Measurements from ENCODE around the gene TEX10. TPM values are rescaled to one million over a fixed set of nuclear protein-coding genes. Genes with fewer than 3 reads are reported as not detected.

Gene TEX10
- total RNA-seq, 2 experiments from 2014 or later, result 26.6 to 30.2 TPM

- ChIA-PET POLR2A (interaction anchor here (1.1 kb wide), 1 partner anchor 12 kb away, joined by 3 read pairs; no protein-coding TSS in a partner anchor), CTCF (interaction anchor here (0.8 to 1.4 kb wide), 2 partner anchors 21 to 43 kb away, joined by 3 read pairs; no protein-coding TSS in a partner anchor)
- no peak for ATAC-seq
- Mint-ChIP-seq H3K4me1 (ENCODE audit: low read depth) (peaks cover under 1% of the 10 kb centered on the region), H3K27me3 (no peaks in the 10 kb centered on the region), H3K36me3 (ENCODE audit: low read depth) (peaks cover 58% of the 10 kb centered on the region), H3K27ac (no peak overlapping the region), H3K9me3 (peaks cover 14% of the 10 kb centered on the region), H3K4me3 (no peak overlapping the region)
- no peak for DNase-seq
- no peak for TF ChIP-seq CTCF (IDR thresholded peaks at IDR 0.05)
- intact Hi-C loops (cut with micrococcal nuclease), result no loop called here
Measured at GRCh38 chr9:100281676-100282387, 70.9 kb downstream of the TEX10 start.

GRCh38 chr9:100281066-100281465 is 71.7 kb downstream of the TEX10 start:
- Mint-ChIP-seq H3K27me3 (no peaks in the 10 kb centered on the region), H3K4me1 (ENCODE audit: low read depth) (peaks cover 3% of the 10 kb centered on the region), H3K36me3 (ENCODE audit: low read depth) (peaks cover 55% of the 10 kb centered on the region), H3K4me3 (no peak overlapping the region), H3K9me3 (peaks cover 13% of the 10 kb centered on the region), H3K27ac (no peak overlapping the region)
- DNase-seq, result no peak
- TF ChIP-seq CTCF (IDR thresholded peaks at IDR 0.05), result no peak
- ChIA-PET CTCF (no interaction called here), POLR2A (no interaction called here)
- intact Hi-C loops (cut with micrococcal nuclease), result no loop called here
- no peak for ATAC-seq

GRCh38 chr9:100277166-100277979 is 75.4 kb downstream of the TEX10 start:
- H3K9me3 Mint-ChIP-seq, result no peaks in the 10 kb centered on the region

GRCh38 chr9:100269656-100270055 is 83.1 kb downstream of the TEX10 start:
- no peak for DNase-seq

More at GRCh38 chr9:100277166-100277979, 75.4 kb downstream of the TEX10 start:
- TF ChIP-seq CTCF (IDR thresholded peaks at IDR 0.05), result no peak
- POLR2A ChIA-PET, result no interaction called here
- no peaks in the 10 kb centered on the region for H3K27me3 Mint-ChIP-seq
- no peak overlapping the region for H3K27ac Mint-ChIP-seq
- intact Hi-C loops (cut with micrococcal nuclease), result no loop called here
- no peak overlapping the region for H3K4me3 Mint-ChIP-seq
- H3K4me1 Mint-ChIP-seq (ENCODE audit: low read depth), result peaks cover 3% of the 10 kb centered on the region
- H3K36me3 Mint-ChIP-seq (ENCODE audit: low read depth), result peaks cover 39% of the 10 kb centered on the region
- ATAC-seq (no peak), DNase-seq (no peak)
- CTCF ChIA-PET, result interaction anchor here (1.5 kb wide), 1 partner anchor 48 kb away, joined by 4 read pairs; no protein-coding TSS in a partner anchor

More at GRCh38 chr9:100269656-100270055, 83.1 kb downstream of the TEX10 start:
- no peak overlapping the region for H3K4me3 Mint-ChIP-seq
- no peaks in the 10 kb centered on the region for H3K9me3 Mint-ChIP-seq
- no peak overlapping the region for H3K27ac Mint-ChIP-seq
- H3K36me3 Mint-ChIP-seq (ENCODE audit: low read depth), result peaks cover 23% of the 10 kb centered on the region
- H3K27me3 Mint-ChIP-seq, result no peaks in the 10 kb centered on the region
- intact Hi-C loops (cut with micrococcal nuclease), result no loop called here
- ChIA-PET CTCF (interaction anchor here (0.9 kb wide), 1 partner anchor 55 kb away, joined by 3 read pairs; no protein-coding TSS in a partner anchor), POLR2A (no interaction called here)
- TF ChIP-seq CTCF (IDR thresholded peaks at IDR 0.05), result no peak
- no peak for ATAC-seq
- no peaks in the 10 kb centered on the region for H3K4me1 Mint-ChIP-seq (ENCODE audit: low read depth)

All from activated CD8-positive, alpha-beta T cell treated with anti-CD3 and anti-CD28 coated beads for 36 hours (primary cell).